Activated CD8-positive, alpha-beta memory T cell treated with anti-CD3 and anti-CD28 coated beads, Interleukin-2, amount 50 U/mL, for 1 hour (primary cell): ENCODE results near the gene CHERP.
"Not testable (repeated sequence)": the region's sequence is repeated elsewhere in the genome, so short reads cannot be mapped to it uniquely, and the experiment has no call there.

ENCODE experiments used
- DNase-seq: peaks from one replicate; pipeline ENCODE4 v3.0.0-alpha.2; 2020; ENCODE audit errors: extremely low read depth

CHERP gene

DNA sequence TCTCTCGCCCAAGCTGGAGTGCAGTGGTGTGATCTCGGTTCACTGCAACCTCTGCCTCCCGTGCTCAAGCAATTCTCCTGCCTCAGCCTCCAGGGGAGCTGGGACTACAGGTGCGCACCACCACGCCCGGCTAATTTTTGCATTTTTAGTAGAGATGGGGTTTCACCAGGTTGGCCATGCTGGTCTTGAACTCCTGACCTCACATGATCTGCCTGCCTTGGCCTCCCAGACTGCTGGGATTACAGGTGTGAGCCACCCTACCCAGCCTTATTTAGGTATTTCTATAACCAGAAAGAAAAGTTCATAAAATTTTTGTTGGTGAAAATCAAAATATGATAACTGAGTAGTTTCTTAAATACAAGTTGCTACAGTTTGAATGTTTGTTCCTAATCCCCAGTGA, 1.5 kb upstream of the CHERP start:
- not testable (repeated sequence) for DNase-seq

DNA sequence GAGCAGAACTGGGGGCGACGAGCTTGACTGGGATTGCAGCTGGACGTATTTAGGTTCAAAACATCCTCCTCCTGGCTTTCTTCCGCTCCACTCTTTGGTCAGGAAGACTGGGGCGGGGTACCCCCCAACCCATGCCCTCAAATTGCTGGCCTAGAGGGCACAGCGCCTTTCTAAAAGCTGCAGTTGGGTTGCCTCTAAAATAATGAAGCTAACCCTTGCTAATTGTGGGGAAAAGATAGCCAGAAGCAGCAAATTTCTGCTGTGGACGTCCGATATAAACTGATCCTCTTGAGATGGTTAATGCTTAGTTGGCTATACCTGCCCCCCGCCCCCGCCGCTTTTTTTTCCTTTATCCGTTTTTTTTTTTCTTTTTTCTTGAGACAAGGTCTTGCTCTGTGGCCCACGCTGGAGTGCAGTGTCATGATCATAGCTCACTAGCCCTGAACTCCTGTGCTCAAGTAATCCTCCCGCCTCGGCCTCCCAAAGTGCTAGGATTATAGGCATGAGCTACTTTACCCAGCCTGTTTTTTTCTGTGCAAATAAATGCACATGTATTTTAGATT, 754 bp upstream of the CHERP start:
- no peak for DNase-seq

- DNase-seq: no peak
Observed at GRCh38 chr19:16541526-16542044, 652 bp downstream of the CHERP start.

- DNase-seq: no peak
Observed at GRCh38 chr19:16540948-16541347, 1.3 kb downstream of the CHERP start.

DNA sequence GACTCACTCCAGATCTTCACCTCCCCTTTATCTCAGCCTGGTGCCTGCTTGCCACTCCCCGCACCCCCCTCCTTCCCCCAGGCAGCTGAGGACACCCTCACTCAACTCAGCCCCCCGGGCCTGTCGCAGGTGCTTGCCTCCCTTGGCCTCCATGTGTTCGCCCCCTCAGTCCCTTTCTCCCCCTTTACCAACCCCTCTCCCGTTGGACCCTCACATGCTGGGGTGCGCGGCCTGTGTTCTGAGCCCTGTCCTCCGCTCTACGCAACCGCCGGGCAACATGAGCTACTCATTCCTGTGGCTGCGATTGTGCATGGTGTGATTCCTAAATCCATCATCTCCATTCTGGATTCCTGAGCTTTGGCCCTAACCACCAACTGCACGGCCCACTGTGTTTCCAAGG, 5.1 kb downstream of the CHERP start:
- no peak for DNase-seq

GRCh38 chr19:16536130-16536529, 6.1 kb downstream of the CHERP start:
- no peak for DNase-seq

- DNase-seq: no peak
Observed at GRCh38 chr19:16535381-16535780, 6.9 kb downstream of the CHERP start.

- no peak for DNase-seq
Observed at GRCh38 chr19:16532440-16533234, 9.6 kb downstream of the CHERP start.

GRCh38 chr19:16531380-16531669, 10.9 kb downstream of the CHERP start:
- no peak for DNase-seq

DNA sequence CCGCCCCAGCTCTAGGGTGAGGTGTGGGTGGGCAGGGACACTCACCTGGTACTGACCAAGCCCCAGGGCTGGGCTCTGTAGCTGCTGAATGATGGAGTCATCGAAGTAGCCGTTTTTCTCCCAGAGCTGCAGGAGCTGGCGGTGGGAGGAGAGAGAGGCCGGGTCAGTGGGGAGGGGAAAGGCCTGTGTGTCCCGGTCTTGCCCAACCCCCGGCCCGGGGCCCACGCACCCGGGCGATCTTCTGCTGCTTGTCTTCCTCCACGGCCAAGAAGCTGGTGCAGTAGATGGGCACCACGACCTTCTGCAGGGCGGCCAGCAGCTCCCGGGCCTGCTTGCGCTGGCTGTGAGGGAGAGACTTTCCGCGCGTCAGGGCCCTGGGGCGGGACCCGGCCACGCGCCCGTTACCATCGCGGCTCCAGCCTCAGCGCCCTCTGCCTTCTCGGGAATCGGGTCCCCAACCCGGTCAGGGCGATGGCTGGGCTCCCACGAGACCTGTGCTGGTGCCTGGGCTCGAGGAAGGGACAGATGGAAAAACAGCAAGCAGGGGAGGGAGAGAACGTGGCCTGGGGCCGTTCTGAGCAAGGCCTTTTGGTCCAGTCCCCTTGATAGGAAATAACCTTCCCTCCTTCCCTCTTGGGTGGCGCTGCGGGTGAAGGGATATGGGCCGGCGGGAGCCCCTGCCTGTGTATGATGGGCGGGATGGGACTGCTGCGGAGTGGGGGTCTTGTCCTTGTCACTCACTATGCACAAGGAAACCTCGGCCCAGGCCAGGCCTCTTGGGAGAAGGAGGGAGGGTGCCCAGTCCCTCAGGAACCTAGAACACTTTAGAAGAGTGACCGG, 11.5 kb downstream of the CHERP start:
- no peak for DNase-seq

- DNase-seq: no peak
Observed at GRCh38 chr19:16529466-16530144, 12.6 kb downstream of the CHERP start.

DNA sequence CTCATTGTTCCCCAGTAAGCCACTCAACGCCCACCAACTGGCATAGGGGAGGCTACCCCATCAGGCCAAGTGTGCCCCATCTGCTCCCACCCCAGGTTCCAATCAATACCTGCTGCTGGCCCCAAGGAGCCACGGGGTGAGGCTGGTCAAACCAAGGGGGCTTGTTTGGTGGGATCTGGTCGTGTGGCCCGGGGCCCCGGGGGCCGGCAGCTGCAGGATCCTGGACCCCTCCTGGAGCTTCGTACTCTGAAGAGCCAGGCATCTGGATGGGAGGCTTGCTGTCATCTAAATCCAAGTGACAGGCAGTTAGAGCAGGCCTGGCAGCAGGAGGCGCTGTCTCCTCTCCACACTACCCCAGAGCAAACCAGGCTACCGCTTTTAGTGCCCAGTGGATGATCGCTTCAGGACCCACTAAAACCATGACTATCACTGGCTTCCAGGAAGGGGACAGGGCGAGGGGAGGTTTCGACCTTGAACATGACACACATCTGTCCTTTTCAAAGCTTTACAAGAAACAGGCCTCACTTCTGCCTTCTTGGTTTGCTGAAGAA, 14.2 kb downstream of the CHERP start:
- no peak for DNase-seq

DNA sequence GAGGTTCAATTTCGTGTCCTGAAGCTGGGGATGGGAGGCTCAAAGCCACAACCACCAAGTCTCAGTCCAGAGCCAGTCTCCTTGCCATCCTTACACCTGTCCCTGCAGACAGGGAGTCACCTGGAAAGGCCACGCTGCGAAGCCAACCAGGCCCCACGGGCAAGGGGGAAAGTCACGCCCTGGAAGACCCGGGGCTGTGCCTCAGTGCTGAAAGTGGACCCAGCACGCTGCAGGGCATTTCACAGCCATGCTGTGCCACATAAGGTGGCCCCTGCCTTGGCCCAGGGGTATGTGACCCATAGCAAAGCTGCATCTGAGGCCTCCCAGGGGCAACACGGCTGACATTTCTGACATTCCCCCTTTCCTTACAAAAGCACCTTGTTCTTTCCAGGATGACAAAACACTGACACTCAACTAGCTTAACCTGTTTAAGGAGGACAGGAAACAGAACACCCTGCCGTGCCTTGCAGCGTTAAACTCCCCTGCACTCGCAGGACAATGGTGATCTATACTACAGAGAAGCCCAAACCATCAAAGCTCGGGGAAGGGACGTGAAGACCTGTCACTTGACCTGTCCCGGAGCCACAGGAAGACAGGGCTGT, 14.8 kb downstream of the CHERP start:
- DNase-seq: no peak

DNA sequence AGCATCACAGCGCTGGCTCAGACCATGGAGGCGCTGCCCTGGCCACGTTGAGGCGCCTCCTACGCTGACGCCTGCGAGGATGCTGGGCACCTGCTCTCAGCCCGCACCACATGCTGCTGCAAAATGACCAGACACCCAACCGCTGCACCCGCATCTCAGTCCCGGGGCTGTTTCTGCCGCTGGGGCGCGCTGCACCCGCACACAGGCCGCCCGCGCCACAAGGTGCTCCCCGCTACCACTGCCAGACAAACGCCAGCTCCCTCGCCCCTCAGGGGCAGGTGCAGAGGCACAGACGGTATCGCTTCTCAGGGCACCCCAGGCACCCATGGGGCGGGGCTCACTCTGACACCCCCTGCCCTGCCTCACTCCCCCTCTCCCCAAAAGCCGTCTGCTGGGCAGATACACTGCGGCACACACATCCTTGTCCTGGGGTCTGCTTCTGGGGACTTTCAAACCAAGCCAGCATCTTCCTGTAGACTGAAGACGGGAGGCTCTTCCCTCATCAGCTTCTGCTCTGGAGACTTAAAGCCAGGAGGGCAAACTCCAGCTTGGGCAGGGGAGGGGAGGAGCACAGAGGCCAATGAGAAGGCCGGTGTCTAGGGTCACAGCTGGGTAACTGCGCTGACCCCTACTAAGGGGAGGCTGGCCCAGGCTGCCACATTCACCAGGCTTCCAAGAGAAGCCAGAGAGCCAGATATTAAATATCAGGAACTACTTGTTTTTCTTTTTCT, 16.3 kb downstream of the CHERP start:
- DNase-seq: no peak

- no peak for DNase-seq
Observed at GRCh38 chr19:16524991-16525734, 17.1 kb downstream of the CHERP start.

DNA sequence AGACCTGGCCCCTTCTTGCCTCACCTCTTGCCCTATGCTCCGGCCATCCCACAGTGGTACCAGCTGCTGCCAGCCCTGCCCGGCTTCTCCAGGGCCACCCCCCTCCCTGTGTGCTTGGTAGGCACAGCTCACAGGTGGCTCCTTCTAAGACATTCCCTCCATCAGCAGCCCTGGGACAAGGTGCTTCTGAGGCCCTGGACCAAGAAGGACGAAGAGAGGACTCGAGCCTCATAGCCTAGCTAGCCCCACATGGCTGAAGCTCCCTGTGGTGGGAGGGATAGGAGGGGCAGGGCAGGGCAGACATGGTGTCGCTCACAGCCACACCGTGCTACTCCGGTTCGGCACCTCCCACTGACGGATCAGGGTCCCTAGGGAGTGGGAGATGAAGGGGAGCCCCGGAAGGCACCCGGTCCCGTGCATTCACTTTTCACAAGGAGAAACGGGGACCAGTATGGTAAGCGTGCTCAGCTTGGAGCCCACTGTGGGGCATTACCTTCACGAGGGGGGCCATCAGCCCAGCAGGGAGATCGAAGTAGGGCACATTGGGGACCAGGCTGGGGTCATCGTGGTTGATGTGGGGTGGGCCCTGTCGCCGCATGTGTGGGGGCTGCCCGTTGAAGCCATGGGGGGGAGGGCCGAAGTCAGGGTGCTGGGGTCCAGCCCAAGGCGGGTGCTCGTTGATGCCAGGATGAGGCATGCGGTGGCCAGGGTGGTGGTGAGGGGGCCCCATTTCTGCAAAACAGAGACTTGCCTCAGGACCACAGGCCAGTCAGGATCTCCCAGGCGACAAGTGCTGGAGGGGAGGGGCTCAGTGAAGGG, 19.5 kb downstream of the CHERP start:
- no peak for DNase-seq

- DNase-seq: no peak
Observed at GRCh38 chr19:16521715-16522289, 20.4 kb downstream of the CHERP start.

DNA sequence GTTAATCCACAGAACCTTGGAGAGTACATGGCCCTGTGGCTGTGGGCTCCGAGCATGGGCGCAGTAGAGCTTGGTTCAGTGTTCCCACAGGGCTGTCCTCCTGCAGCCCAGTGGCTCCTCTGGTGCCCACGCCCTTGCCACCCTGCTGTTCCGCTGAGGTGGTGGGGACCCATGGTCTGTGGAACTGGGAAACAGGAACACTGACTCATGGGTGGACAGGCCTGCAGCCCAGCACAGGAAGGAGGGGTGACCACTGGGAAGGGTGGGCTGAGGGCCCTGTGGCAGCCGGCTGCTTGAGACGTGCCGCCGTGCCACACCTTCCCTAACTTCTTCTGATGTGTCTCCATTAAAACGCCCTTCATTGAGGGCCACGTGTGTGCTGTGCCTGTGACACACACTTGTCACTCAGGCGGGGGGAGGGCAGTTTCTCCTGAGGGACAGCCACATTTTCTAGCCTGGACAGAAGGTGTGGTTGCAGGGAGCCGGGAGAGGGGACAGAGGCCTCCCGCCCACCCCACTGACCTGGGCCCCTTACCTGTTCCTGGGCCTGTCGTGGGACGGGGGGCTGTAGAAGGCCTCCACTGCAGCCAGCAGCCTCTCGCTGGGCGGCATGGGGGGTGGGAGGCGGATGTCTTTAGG, 21.1 kb downstream of the CHERP start:
- DNase-seq: no peak
